ENCODE measurements around the gene CRBN. TPM values are rescaled to one million over a fixed set of nuclear protein-coding genes. Genes with fewer than 3 reads are reported as not detected.

The CRBN gene
- polyA plus RNA-seq, 1 of the 3 experiments (the other 2 are of a cell fraction) = 17.5 TPM

- TF ChIP-seq, protein P1, sequence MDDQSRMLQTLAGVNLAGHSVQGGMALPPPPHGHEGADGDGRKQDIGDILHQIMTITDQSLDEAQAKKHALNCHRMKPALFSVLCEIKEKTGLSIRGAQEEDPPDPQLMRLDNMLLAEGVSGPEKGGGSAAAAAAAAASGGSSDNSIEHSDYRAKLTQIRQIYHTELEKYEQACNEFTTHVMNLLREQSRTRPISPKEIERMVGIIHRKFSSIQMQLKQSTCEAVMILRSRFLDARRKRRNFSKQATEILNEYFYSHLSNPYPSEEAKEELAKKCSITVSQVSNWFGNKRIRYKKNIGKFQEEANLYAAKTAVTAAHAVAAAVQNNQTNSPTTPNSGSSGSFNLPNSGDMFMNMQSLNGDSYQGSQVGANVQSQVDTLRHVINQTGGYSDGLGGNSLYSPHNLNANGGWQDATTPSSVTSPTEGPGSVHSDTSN (IDR thresholded peaks at IDR 0.05) = peak; percentile 39; the same call in 1 of the 2 replicates
- TF ChIP-seq FOXM1 (IDR thresholded peaks at IDR 0.05; ENCODE audit: low read depth) = no peak
- no peak; the same call in 1 of the 2 replicates for TF ChIP-seq MEF2A (IDR thresholded peaks at IDR 0.05; ENCODE audit: borderline replicate concordance, low read depth)
- TF ChIP-seq POLR2AphosphoS5 (IDR thresholded peaks at IDR 0.05; ENCODE audit: low read depth, low read length) = peak; percentile 79
- TF ChIP-seq CTCF (IDR thresholded peaks at IDR 0.05) = peak; percentile 97
- TF ChIP-seq GABPA (IDR thresholded peaks at IDR 0.05; ENCODE audit: low read depth) = peak; percentile 40
- peak; percentile 40; the same call in 1 of the 2 replicates for TF ChIP-seq RAD21 (IDR thresholded peaks at IDR 0.05; ENCODE audit: low read length)
- no peak for TF ChIP-seq RFX5 (IDR thresholded peaks at IDR 0.05; ENCODE audit: low read length)
- TF ChIP-seq, protein P2, sequence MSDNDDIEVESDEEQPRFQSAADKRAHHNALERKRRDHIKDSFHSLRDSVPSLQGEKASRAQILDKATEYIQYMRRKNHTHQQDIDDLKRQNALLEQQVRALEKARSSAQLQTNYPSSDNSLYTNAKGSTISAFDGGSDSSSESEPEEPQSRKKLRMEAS (IDR thresholded peaks at IDR 0.05; ENCODE audit: low read depth) = peak; percentile 67
Measured at GRCh38 chr3:3179407-3180094, at the start of gene CRBN (continued).

DNA sequence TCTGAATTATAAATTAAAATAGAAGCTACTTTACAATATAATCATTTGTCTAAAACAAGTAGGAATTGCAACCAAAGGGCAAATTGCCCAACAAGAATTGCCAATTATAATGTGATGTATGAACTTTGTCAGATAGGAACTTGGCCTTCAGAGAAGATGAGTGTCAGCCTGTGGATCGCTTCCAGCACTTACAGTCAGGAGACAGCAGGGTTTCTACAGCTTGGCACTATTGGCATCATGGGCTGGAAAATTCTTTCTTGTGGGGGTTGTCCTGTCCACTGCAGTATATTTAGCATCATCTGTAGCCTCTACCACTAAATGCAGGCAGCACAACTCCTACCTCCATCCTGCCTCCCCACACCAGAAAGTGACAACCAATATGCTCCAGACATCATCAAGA lies 48.1 kb upstream of the CRBN start:
- no peak overlapping the region for H3K4me3 ChIP-seq (ENCODE audit: low read depth in 2 of 2, low read length in 1 of 2)
- 0% methylated on average over 1 of the region's 1 CpG for WGBS (ENCODE audit: low lambda C conversion rate)
- H3K36me3 ChIP-seq (replicated peaks in 1 of 2; ENCODE audit: control insufficient read depth in 1 of 2, insufficient read depth in 2 of 2, low read length in 1 of 2) = no peaks in the 10 kb centered on the region
- H3K4me1 ChIP-seq (ENCODE audit: control insufficient read depth in 1 of 2, insufficient read depth in 2 of 2, low read depth in 1 of 2, low read length in 1 of 2) = no peaks in the 10 kb centered on the region
- H3K79me2 ChIP-seq (ENCODE audit: insufficient read depth) = no peaks in the 10 kb centered on the region
- H3F3A ChIP-seq (replicated peaks; ENCODE audit: insufficient read depth) = no peaks in the 10 kb centered on the region
- no peak overlapping the region for H3K9ac ChIP-seq
- no peaks in the 10 kb centered on the region for H3K27me3 ChIP-seq (ENCODE audit: insufficient read depth)
- DNase-seq = no peak
- POLR2A ChIA-PET = no interaction called here
- TF ChIP-seq MEF2A (IDR thresholded peaks at IDR 0.05; ENCODE audit: borderline replicate concordance, low read depth) (no peak), NFIC (IDR thresholded peaks at IDR 0.05; ENCODE audit: borderline replicate concordance) (no peak), FOXJ3 (CRISPR knock-in tag; IDR thresholded peaks at IDR 0.05) (no peak), YY1 (IDR thresholded peaks at IDR 0.05; ENCODE audit: low read depth) (no peak), RFX5 (IDR thresholded peaks at IDR 0.05; ENCODE audit: low read length) (no peak), NRF1 (IDR thresholded peaks at IDR 0.05; ENCODE audit: low read depth, low read length) (no peak), SIN3A (IDR thresholded peaks at IDR 0.05; ENCODE audit: borderline replicate concordance, low read depth, low read length) (no peak), GABPA (IDR thresholded peaks at IDR 0.05; ENCODE audit: low read depth) (no peak), GATA2 (CRISPR knock-in tag; IDR thresholded peaks at IDR 0.05) (no peak), RCOR1 (IDR thresholded peaks at IDR 0.05; ENCODE audit: low read length) (no peak), REST (IDR thresholded peaks at IDR 0.05; ENCODE audit: low read depth, low read length) (no peak), TAF1 (IDR thresholded peaks at IDR 0.05; ENCODE audit: borderline replicate concordance, low read depth, low read length) (no peak), TEAD4 (IDR thresholded peaks at IDR 0.05; ENCODE audit: borderline replicate concordance, insufficient read depth) (no peak), JUND (IDR thresholded peaks at IDR 0.05) (no peak), EP300 (IDR thresholded peaks at IDR 0.05; ENCODE audit: borderline replicate concordance in 1 of 2, low read depth in 1 of 2, low read length in 1 of 2) (no peak)
- TF ChIP-seq, protein P1 (IDR thresholded peaks at IDR 0.05) = no peak
- TF ChIP-seq, protein P3, sequence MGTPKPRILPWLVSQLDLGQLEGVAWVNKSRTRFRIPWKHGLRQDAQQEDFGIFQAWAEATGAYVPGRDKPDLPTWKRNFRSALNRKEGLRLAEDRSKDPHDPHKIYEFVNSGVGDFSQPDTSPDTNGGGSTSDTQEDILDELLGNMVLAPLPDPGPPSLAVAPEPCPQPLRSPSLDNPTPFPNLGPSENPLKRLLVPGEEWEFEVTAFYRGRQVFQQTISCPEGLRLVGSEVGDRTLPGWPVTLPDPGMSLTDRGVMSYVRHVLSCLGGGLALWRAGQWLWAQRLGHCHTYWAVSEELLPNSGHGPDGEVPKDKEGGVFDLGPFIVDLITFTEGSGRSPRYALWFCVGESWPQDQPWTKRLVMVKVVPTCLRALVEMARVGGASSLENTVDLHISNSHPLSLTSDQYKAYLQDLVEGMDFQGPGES (IDR thresholded peaks at IDR 0.05; ENCODE audit: low read depth, low read length) = no peak
- no peak overlapping the region for H3K27ac ChIP-seq (ENCODE audit: low read depth in 2 of 2, low read length in 1 of 2)
- H3K9me3 ChIP-seq = no peaks in the 10 kb centered on the region
- CTCF ChIA-PET = no interaction called here
- no peak overlapping the region for H3K4me2 ChIP-seq
- H3K9me2 ChIP-seq = no peaks in the 10 kb centered on the region
- H4K20me1 ChIP-seq (ENCODE audit: insufficient read depth) = no peaks in the 10 kb centered on the region
- no peak overlapping the region for H2AFZ ChIP-seq (ENCODE audit: low read depth)
